ENCODE results near the gene RIPOR3. TPM values are rescaled to one million over a fixed set of nuclear protein-coding genes. Genes with fewer than 3 reads are reported as not detected.
"Not testable (repeated sequence)": the region's sequence is repeated elsewhere in the genome, so short reads cannot be mapped to it uniquely, and the experiment has no call there.

Gene RIPOR3
- total RNA-seq, 1 experiment from 2014 or later = not detected

- in situ Hi-C loops (cut with HindIII; ENCODE audit: low pct_unique_long_range_greater_than_20kb, low sequenced_read_pairs) = no loop called here
- DNase-seq (ENCODE audit: low read depth, low spot score) = no peak
Measured at GRCh38 chr20:50609438-50609989, 81.8 kb downstream of the RIPOR3 start.

GRCh38 chr20:50608750-50609104 is 82.6 kb downstream of the RIPOR3 start:
- no peak for DNase-seq (ENCODE audit: low read depth, low spot score)
- in situ Hi-C loops (cut with HindIII; ENCODE audit: low pct_unique_long_range_greater_than_20kb, low sequenced_read_pairs) = no loop called here

DNA sequence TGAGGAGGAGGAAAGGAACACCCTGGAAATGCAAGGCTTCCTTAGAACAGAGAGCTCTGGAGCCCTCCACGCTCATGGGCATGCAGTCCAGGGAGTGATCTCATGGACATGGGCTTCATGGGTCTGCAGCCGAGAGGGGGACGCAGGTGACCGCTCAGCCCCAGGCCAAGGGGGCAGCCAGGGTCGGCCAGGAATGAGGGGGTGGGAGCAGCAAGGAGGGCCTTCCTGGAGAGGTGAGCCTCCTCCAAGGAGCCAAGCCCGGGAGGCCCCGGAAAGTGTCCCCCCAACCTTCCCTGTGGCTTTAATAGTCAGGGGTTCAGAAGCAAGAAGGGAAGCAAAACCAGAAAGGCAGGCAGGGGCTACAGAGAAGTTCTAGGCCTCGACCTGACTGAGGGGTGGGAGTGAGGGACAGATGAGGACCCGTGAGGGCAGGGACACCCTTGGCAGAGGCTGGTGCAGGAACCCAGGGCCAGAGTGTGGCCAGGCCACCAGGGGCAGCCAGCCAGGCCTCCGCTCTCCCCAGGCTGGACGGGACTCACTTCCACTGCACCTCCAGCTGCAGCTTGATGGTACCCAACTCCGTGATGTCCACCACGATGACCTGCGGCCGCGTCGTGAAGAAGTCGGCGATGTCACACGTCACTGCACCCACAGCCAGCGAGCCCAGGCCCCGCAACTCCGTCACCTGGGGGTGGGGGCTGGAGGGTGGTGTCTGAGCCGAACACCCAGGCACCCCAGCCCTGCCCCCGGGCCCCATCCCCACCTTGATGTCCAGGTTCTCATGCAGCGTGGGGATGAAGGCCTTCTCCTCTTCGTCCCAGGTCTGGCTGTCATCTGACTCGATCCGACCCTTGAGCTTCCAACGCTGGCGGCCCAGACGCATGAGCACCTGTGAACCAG is 83.2 kb downstream of the RIPOR3 start:
- DNase-seq (ENCODE audit: low read depth, low spot score) = no peak
- in situ Hi-C loops (cut with HindIII; ENCODE audit: low pct_unique_long_range_greater_than_20kb, low sequenced_read_pairs) = no loop called here

GRCh38 chr20:50607436-50607835 is 83.9 kb downstream of the RIPOR3 start:
- DNase-seq (ENCODE audit: low read depth, low spot score) = no peak
- in situ Hi-C loops (cut with HindIII; ENCODE audit: low pct_unique_long_range_greater_than_20kb, low sequenced_read_pairs) = no loop called here

DNA sequence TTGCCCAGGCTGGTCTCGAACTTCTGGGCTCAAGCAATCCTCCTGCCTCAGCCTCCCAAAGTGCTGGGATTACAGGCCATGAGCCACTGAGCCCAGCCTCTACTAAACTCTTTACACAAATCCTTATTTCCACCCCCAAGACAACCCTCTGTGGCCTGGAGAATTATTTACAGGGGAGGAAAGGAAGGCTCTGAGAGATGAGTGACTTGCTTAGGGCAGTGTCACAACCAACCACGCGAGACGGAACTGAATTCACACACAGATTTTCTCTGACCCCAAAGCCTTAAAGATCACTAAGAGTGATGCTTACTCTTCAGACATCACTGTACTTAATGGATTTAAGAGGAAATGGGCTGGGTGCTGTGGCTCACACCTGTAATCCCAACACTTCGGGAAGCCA is 86.2 kb downstream of the RIPOR3 start:
- no peak for DNase-seq (ENCODE audit: low read depth, low spot score)
- in situ Hi-C loops (cut with HindIII; ENCODE audit: low pct_unique_long_range_greater_than_20kb, low sequenced_read_pairs) = no loop called here

DNA sequence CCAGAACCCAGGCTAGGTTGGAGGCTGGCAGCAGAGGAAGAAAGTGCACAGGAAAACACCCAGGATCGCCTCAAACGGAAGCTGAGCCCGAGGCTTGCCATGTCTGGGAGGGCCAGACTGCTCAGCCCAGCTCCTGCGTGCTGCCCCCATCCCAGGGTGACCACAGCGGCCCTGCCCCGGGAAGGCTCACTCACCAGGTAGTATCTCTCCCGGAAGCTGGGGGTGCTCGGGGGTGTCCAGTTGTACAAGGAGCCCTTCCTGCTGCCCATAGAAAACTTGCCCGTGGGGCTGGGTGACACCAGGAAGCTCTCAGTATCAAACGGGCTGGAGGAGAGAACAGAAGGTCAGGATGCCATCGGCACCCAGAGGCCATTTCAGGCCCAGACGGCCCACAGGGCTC is 86.9 kb downstream of the RIPOR3 start:
- in situ Hi-C loops (cut with HindIII; ENCODE audit: low pct_unique_long_range_greater_than_20kb, low sequenced_read_pairs) = no loop called here
- no peak for DNase-seq (ENCODE audit: low read depth, low spot score)

DNA sequence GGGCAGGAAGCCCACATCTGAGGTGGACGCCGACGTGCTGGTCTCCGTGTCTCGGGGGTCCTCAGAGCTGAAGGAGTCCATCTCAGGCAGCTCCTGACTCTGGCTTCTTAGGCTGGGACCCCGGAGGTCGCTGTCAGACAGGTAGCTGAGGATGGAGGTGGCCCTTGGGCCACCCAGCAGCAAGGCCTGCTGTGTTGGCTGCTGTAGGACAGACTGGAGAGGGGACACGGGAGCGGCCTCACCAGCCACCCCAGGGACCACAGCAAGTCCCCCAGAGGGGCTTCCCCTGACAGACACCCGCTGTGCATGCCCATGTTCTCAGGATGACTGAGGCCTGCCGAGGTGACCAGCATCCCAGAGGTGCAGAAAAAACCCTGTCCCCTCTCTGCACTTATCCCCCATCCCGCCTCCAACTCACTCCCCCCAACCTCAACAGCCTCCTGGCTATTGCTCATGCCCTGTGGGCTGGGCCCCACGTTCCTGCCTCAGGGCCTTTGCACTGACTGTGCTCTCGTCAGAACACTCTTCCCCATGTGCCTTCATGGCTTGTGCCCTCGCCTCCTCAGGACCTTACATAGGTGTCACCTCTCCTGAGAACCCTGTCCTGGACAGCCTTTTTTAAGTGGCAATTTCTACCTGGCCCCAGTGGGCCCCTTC is 88.8 kb downstream of the RIPOR3 start:
- in situ Hi-C loops (cut with HindIII; ENCODE audit: low pct_unique_long_range_greater_than_20kb, low sequenced_read_pairs) = no loop called here
- no peak for DNase-seq (ENCODE audit: low read depth, low spot score)

DNA sequence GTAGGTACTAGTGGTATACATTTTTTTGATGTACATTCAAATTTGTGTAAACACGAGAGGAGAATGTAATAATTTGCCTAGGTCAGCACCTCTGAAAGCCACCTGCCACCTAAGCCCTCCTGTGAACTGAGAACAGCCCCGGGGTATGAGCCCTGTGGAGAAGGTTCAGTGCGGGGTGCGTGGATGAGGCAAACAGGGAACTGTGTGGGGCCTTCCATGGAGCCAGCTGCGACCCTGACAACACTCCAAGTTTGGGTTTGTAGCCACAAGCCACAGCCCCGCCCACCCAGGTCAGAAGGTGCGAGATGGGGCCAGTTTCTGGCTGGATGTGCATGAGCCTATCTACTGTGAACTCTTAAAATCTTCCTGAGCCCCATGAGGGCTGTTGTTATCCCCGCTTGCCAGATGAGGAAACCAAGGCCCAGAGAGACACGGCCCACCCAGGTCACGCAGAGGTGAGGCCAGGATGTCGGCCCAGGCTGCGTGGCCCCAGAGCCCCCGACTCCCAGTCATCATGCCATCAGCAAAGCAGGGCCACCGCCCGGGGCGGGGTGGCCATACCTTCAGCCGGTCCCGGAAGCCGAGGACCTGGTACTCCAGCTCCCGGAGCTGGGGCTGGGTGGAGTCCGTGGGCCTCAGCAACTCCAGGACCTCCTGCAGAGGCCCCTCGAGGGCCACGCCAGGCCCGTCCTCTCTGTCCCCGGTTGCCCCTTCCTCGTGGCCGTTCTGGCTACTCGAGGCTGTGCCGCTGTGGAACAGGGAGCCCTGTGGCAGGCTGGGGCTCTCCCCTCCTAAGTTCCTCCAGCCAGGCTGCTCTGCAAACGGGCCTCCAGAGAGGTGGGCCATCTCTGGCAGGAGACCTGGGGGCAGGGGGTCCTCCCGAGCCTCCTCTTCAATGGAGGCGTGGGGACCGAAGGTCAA is 89.6 kb downstream of the RIPOR3 start:
- no peak for DNase-seq (ENCODE audit: low read depth, low spot score)
- in situ Hi-C loops (cut with HindIII; ENCODE audit: low pct_unique_long_range_greater_than_20kb, low sequenced_read_pairs) = no loop called here

DNA sequence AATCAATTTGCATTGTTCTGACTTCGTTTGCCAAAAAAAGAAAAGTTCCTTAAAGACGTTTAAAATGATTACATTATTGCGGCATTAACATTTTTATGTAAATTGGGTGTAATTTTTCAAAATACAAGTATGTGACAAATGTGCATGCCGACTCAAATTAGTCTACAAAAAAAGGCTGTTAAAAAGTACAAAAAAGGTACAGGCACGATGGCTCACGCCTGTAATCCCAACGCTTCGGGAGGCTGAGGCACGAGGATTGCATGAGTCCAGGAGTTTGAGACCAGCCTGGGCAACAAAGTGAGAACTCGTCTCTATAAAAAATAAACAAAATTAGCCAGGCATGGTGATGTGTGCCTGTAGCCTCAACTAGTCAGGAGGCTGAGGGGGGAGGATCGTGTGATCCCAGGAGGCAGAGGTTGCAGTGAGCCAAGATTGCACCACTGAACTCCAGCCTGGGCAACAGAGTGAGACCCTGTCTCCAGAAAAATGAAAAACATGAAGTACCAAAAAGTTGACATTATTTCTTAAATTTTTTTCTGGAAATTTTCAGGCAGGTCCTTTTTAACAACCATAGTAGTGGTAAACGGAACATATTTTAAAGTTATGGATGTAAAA is 91.0 kb downstream of the RIPOR3 start:
- in situ Hi-C loops (cut with HindIII; ENCODE audit: low pct_unique_long_range_greater_than_20kb, low sequenced_read_pairs) = no loop called here
- DNase-seq (ENCODE audit: low read depth, low spot score) = no peak

DNA sequence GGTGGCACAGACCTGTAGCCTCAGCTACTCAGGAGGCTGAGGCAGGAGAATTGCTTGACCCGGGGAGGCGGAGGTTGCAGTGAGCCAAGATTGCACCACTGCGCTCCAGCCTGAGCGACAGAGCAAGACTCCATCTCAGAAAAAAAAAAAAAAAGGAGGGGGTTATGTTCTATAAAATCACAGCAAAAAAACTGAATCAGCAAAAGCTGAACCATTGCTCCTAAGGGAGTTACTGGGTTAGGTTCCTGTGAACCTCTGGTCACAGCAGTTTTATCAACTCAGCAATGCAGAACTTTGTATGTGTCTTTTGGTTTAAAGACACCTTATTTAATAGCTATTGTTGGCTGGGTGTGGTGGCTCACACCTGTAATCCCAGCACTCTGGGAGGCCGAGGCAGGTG is 92.6 kb downstream of the RIPOR3 start:
- in situ Hi-C loops (cut with HindIII; ENCODE audit: low pct_unique_long_range_greater_than_20kb, low sequenced_read_pairs); DNase-seq (ENCODE audit: low read depth, low spot score): not testable (repeated sequence)

DNA sequence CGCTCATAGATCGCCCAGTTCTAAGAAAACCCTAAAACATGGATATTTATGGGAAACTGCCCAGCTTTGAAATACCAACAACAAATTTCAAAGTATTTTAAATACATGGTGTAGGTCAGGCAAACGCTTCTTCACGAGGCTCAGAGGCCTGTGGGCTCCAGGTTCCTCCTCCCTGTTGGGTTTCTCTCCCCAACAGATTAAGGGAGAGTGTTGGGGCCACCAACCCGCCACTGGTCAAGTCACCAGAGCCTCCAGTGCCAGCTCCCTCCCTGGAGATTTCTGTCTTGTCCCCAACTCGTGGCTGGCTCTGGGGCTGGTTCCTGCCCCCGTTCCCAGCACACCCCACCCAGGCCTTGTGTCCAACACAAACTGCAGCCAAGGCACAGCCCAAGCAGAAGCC is 93.3 kb downstream of the RIPOR3 start:
- no peak for DNase-seq (ENCODE audit: low read depth, low spot score)
- in situ Hi-C loops (cut with HindIII; ENCODE audit: low pct_unique_long_range_greater_than_20kb, low sequenced_read_pairs) = no loop called here

- in situ Hi-C loops (cut with HindIII; ENCODE audit: low pct_unique_long_range_greater_than_20kb, low sequenced_read_pairs) = no loop called here
- no peak for DNase-seq (ENCODE audit: low read depth, low spot score)
Measured at GRCh38 chr20:50597406-50597969, 93.9 kb downstream of the RIPOR3 start.

GRCh38 chr20:50596694-50597021 is 94.7 kb downstream of the RIPOR3 start:
- DNase-seq (ENCODE audit: low read depth, low spot score) = no peak
- in situ Hi-C loops (cut with HindIII; ENCODE audit: low pct_unique_long_range_greater_than_20kb, low sequenced_read_pairs) = no loop called here

- in situ Hi-C loops (cut with HindIII; ENCODE audit: low pct_unique_long_range_greater_than_20kb, low sequenced_read_pairs) = no loop called here
- DNase-seq (ENCODE audit: low read depth, low spot score) = no peak
Measured at GRCh38 chr20:50595988-50596693, 95.2 kb downstream of the RIPOR3 start.

GRCh38 chr20:50595433-50595895 is 95.9 kb downstream of the RIPOR3 start:
- in situ Hi-C loops (cut with HindIII; ENCODE audit: low pct_unique_long_range_greater_than_20kb, low sequenced_read_pairs) = no loop called here

GRCh38 chr20:50594591-50595432 is 96.5 kb downstream of the RIPOR3 start:
- in situ Hi-C loops (cut with HindIII; ENCODE audit: low pct_unique_long_range_greater_than_20kb, low sequenced_read_pairs) = no loop called here
- no peak for DNase-seq (ENCODE audit: low read depth, low spot score)

More at GRCh38 chr20:50595433-50595895, 95.9 kb downstream of the RIPOR3 start:
- DNase-seq (ENCODE audit: low read depth, low spot score) = no peak

Data from SK-MEL-5 (cell line).